Peyer's patch (tissue), 4 donors: ENCODE results near the gene GJA4. TPM values are rescaled to one million over a fixed set of nuclear protein-coding genes. Genes with fewer than 3 reads are reported as not detected.

Experiments used
- DNase-seq, 3 donors: peaks; one replicate each; pipeline ENCODE4 v3.0.0-alpha.2; 2017 to 2019
- H3K27ac ChIP-seq, 4 donors: fragments of 200-600 bp; sonication (generic); one replicate each; pipeline ENCODE4 v1.5.1; 2016 to 2019
- H3K27me3 ChIP-seq, 2 donors: fragments of 200-600 bp; sonication (generic); one replicate each; pipeline ENCODE4 v1.5.1; 2019
- H3K36me3 ChIP-seq, 3 donors: fragments of 200-600 bp; sonication (generic); one replicate each; pipeline ENCODE4 v1.5.1; 2016 to 2019
- H3K4me1 ChIP-seq, 4 donors: fragments of 200-600 bp; sonication (generic); one replicate each; pipeline ENCODE4 v1.5.1; 2016 to 2019
- H3K4me3 ChIP-seq, 4 donors: fragments of 200-600 bp; sonication (generic); 1 replicate in 3 of 4; 2 replicates in 1 of 4; pipeline ENCODE4 v1.5.1; 2016 to 2019; ENCODE audit warnings: mild to moderate bottlenecking in 1 of 4
- H3K9me3 ChIP-seq, 4 donors: fragments of 200-600 bp; sonication (generic); one replicate each; pipeline ENCODE4 v1.5.1; 2016 to 2019; ENCODE audit warnings: mild to moderate bottlenecking in 1 of 4
- POLR2A ChIP-seq, 2 donors: fragments of 450-650 bp; IDR thresholded peaks; one replicate each; pipeline ENCODE4 v1.5.1; 2017; ENCODE audit warnings: antibody characterized with exemption in 2 of 2, mild to moderate bottlenecking in 2 of 2, moderate library complexity in 2 of 2
- total RNA-seq, 4 donors: library from RNA; depleted of rRNA; stranded (reverse); fragments of >200 nt; gene quantifications; one replicate each; pipeline ENCODE4 v1.1.0, GENCODE V29; 2016
- TF ChIP-seq, protein P1 (sequence below), 6 experiments: fragments of 450-650 bp in 4 of 6; fragments of 200-600 bp in 2 of 6; sonication (generic) in 1 of 6; IDR thresholded peaks; one replicate each; pipeline ENCODE4 v1.5.1; 2017 to 2019; ENCODE audit warnings: antibody characterized with exemption in 6 of 6, mild to moderate bottlenecking in 3 of 6, moderate library complexity in 1 of 6

The GJA4 gene
- total RNA-seq, 4 donors from 2014 or later = 2.5 to 6.1 (median 4.3) TPM

DNA sequence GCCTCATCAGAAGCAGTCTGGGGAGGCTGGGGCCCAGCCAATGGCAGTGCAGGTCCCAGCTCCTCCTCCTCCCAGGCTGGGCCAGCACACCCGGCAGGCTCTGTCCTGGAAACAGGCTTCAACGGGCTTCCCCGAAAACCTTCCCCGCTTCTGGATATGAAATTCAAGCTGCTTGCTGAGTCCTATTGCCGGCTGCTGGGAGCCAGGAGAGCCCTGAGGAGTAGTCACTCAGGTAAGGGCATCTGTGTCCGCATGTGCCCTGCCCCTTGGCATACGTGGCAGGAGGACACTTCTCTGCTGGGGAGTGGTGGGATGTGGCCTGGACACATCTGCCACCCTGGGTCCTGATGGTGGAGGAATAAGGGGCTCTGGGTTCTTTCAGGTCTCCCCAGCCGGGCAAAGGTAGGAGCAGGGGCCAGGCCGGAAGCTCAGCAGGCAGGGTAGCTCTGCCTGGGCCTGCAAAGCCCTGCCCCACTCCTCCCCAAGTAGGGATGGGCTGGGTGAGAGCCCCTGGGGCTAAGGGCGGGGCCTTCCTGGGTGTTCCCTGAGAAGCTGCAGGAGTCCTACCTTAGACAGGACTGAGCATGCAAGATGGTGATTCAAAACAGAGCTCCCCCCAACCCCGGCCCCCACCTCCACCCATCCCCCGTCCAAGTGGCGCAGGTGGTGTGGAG, 37.7 kb upstream of the GJA4 start, which contains the start of gene GJB5:
Gene GJB5 (plus strand): TSS at position 84 of the 674 bp plus-strand sequence. CDS start 2,284 bp downstream, outside the sequence.
- Histone ChIP-seq H3K27ac (no peak within 1 kb of the TSS), H3K36me3 (no peaks in the 10 kb centered on the region), H3K9me3 (no peaks in the 10 kb centered on the region), H3K27me3 (no peaks in the 10 kb centered on the region), H3K4me3 (no peak within 1 kb of the TSS), H3K4me1 (no peaks in the 10 kb centered on the region)
- TF ChIP-seq, protein P1, sequence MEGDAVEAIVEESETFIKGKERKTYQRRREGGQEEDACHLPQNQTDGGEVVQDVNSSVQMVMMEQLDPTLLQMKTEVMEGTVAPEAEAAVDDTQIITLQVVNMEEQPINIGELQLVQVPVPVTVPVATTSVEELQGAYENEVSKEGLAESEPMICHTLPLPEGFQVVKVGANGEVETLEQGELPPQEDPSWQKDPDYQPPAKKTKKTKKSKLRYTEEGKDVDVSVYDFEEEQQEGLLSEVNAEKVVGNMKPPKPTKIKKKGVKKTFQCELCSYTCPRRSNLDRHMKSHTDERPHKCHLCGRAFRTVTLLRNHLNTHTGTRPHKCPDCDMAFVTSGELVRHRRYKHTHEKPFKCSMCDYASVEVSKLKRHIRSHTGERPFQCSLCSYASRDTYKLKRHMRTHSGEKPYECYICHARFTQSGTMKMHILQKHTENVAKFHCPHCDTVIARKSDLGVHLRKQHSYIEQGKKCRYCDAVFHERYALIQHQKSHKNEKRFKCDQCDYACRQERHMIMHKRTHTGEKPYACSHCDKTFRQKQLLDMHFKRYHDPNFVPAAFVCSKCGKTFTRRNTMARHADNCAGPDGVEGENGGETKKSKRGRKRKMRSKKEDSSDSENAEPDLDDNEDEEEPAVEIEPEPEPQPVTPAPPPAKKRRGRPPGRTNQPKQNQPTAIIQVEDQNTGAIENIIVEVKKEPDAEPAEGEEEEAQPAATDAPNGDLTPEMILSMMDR (IDR thresholded peaks at IDR 0.05) = no peak
- no peak for TF ChIP-seq POLR2A (IDR thresholded peaks at IDR 0.05)
- DNase-seq = no peak

DNA sequence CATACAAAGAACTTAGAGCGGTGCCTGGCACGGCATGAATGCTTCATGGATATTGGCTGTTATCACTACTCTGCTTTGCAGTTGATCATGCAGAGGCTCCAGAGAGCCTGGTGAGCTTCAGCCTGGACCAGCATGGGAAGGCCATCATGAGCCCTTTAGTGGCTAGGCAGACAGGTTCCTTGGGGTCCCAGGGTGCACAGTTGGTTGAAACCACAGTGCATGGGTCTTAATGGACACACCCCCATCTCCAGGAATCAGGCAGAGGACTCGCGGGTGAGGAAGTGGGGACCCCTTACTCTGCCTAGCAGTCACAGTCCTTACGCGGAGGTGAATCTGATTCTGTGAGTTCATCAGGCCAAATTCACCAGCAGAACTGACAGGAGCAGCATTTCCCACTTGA, 36.8 kb upstream of the GJA4 start:
- H3K9me3 ChIP-seq = no peaks in the 10 kb centered on the region
- TF ChIP-seq, protein P1 (IDR thresholded peaks at IDR 0.05) = no peak
- no peak for TF ChIP-seq POLR2A (IDR thresholded peaks at IDR 0.05)
- H3K27ac ChIP-seq = no peak overlapping the region
- H3K27me3 ChIP-seq = no peaks in the 10 kb centered on the region
- H3K4me3 ChIP-seq = no peak overlapping the region
- H3K36me3 ChIP-seq = no peaks in the 10 kb centered on the region
- no peak for DNase-seq
- no peaks in the 10 kb centered on the region for H3K4me1 ChIP-seq

DNA sequence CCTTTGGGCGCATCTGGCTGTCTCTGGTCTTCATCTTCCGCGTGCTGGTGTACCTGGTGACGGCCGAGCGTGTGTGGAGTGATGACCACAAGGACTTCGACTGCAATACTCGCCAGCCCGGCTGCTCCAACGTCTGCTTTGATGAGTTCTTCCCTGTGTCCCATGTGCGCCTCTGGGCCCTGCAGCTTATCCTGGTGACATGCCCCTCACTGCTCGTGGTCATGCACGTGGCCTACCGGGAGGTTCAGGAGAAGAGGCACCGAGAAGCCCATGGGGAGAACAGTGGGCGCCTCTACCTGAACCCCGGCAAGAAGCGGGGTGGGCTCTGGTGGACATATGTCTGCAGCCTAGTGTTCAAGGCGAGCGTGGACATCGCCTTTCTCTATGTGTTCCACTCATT, 35.4 kb upstream of the GJA4 start:
- Histone ChIP-seq H3K27me3 (no peaks in the 10 kb centered on the region), H3K4me1 (no peaks in the 10 kb centered on the region), H3K36me3 (no peaks in the 10 kb centered on the region), H3K27ac (no peak overlapping the region), H3K4me3 (no peak overlapping the region), H3K9me3 (no peaks in the 10 kb centered on the region)
- no peak for DNase-seq
- TF ChIP-seq, protein P1 (IDR thresholded peaks at IDR 0.05) = no peak
- no peak for TF ChIP-seq POLR2A (IDR thresholded peaks at IDR 0.05)

DNA sequence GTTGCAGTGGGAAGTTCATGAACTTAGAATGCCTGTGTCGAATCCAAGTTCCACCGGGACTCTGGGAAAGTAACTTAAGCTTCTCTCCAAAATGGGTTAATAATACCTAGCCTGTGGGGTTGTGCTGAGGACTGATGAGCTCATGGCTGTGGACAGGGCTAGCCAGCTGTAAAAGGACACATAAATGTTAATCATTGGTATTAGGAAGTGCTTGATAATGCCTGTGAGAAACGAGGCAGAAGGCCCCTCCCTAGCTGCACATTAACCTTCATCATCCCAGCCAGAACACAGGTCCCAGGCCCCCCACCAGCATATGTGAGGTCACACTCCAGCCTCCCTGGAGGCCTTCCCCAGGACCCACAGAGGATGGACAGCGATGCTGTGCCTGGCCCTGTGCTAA, 34.0 kb upstream of the GJA4 start:
- H3K27me3 ChIP-seq = no peaks in the 10 kb centered on the region
- no peaks in the 10 kb centered on the region for H3K36me3 ChIP-seq
- no peak for DNase-seq
- H3K9me3 ChIP-seq = no peaks in the 10 kb centered on the region
- TF ChIP-seq, protein P1 (IDR thresholded peaks at IDR 0.05) = no peak
- TF ChIP-seq POLR2A (IDR thresholded peaks at IDR 0.05) = no peak
- no peaks in the 10 kb centered on the region for H3K4me1 ChIP-seq
- H3K27ac ChIP-seq = no peak overlapping the region
- no peak overlapping the region for H3K4me3 ChIP-seq

DNA sequence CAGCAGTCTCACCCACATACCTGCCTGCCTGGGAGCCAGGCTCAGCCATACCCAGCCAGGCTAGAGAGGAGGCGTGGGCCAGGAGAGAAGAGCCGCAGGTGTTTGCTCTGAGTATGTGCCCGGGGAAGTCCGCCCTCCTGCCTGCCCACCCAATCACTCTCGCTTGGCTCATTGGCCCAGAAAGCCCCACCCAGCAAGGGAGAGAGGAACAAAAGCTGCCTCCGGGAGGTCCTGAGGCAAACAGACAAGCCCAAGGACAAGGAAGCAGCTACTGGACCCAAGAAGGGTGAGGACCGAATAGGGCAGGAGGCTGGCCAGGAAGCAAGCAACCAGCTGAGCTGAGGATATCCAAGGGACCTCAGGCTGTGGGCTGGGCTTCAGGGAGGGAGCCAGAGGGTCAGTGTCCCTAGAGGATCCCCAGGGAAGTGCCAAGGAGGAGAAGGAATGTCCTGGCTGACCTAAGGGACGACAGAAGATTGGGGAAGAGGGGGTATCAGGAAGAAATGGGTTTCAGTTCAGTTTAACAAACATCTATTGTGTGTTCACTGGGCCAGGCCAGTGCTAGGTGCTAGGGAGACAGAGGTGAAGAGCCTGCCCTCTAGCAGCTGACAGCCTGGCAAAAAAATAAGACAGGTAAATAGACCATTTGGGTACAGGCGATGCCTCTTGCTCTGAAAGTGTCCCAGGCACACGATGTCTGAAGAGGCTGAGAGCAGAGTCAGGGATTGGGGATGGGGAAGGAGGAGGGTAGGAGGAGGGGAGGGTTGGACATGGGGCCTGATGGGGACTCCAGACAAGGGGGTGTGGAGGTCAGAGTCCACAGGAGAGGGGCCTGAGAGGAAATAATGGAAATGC, 33.1 kb upstream of the GJA4 start, which contains the start of gene GJB4:
Gene GJB4 (plus strand): TSS at position 238 of the 855 bp plus-strand sequence. CDS start 1,515 bp downstream, outside the sequence.
- DNase-seq = no peak

More for the DNA sequence above, 33.1 kb upstream of the GJA4 start, which contains the start of gene GJB4:
- Histone ChIP-seq H3K36me3 (no peaks in the 10 kb centered on the region), H3K4me3 (no peak within 1 kb of the TSS), H3K27ac (no peak within 1 kb of the TSS), H3K4me1 (no peaks in the 10 kb centered on the region), H3K27me3 (no peaks in the 10 kb centered on the region), H3K9me3 (no peaks in the 10 kb centered on the region)
- no peak for TF ChIP-seq POLR2A (IDR thresholded peaks at IDR 0.05)
- TF ChIP-seq, protein P1 (IDR thresholded peaks at IDR 0.05) = no peak
